Hippocampal formation (tissue), 2 donors: ENCODE results near the gene KIF12.

Experiments used
- DNase-seq, 2 donors: peaks; one replicate each; lab custom pipeline; 2025; lab: John Stamatoyannopoulos, UW

The KIF12 gene

GRCh38 chr9:114105236-114105635, 6.1 kb upstream of the KIF12 start:
- no peak for DNase-seq

- no peak for DNase-seq
Measured at GRCh38 chr9:114102484-114102883, 3.4 kb upstream of the KIF12 start.

GRCh38 chr9:114100536-114100935, 1.4 kb upstream of the KIF12 start:
- no peak for DNase-seq

- no peak for DNase-seq
Measured at GRCh38 chr9:114099669-114100270, 678 bp upstream of the KIF12 start.

GRCh38 chr9:114098021-114098935, 814 bp downstream of the KIF12 start:
- DNase-seq, result no peak

GRCh38 chr9:114097613-114098020, 1.5 kb downstream of the KIF12 start:
- no peak for DNase-seq

- no peak for DNase-seq
Measured at GRCh38 chr9:114096866-114097612, 2.1 kb downstream of the KIF12 start.

GRCh38 chr9:114096041-114096511, 3.0 kb downstream of the KIF12 start:
- no peak for DNase-seq

GRCh38 chr9:114094971-114095370, 4.1 kb downstream of the KIF12 start:
- no peak for DNase-seq

- no peak for DNase-seq
Measured at GRCh38 chr9:114093761-114094505, 5.2 kb downstream of the KIF12 start.

- no peak for DNase-seq
Measured at GRCh38 chr9:114093031-114093471, 6.0 kb downstream of the KIF12 start.

GRCh38 chr9:114092336-114092735, 6.8 kb downstream of the KIF12 start:
- no peak for DNase-seq

GRCh38 chr9:114091711-114092110, 7.4 kb downstream of the KIF12 start:
- no peak for DNase-seq

- DNase-seq, result no peak
Measured at GRCh38 chr9:114090798-114091197, 8.3 kb downstream of the KIF12 start.

- DNase-seq, result no peak
Measured at GRCh38 chr9:114089206-114089840, 9.8 kb downstream of the KIF12 start.

- no peak for DNase-seq
Measured at GRCh38 chr9:114088571-114089170, 10.4 kb downstream of the KIF12 start.

GRCh38 chr9:114087721-114088120, 11.4 kb downstream of the KIF12 start:
- DNase-seq, result no peak

GRCh38 chr9:114086607-114087006, 12.5 kb downstream of the KIF12 start:
- no peak for DNase-seq

- no peak for DNase-seq
Measured at GRCh38 chr9:114086009-114086408, 13.1 kb downstream of the KIF12 start.

- DNase-seq, result no peak
Measured at GRCh38 chr9:114085387-114085789, 13.7 kb downstream of the KIF12 start.
